HUES48 (cell line): ENCODE results near the gene SCLY.

Experiments used
- H3K27ac ChIP-seq: one replicate; pipeline ENCODE4 v1.7.0; 2013; ENCODE audit warnings: low read depth, low read length, inconsistent platforms
- H3K27me3 ChIP-seq: 2 replicates; pipeline ENCODE4 v1.6.1; 2013; ENCODE audit warnings: mild to moderate bottlenecking, low read length; ENCODE audit not compliant: control insufficient read depth, insufficient read depth
- H3K36me3 ChIP-seq: 2 replicates; pipeline ENCODE4 v1.6.1; 2013; ENCODE audit warnings: low read length; ENCODE audit not compliant: control insufficient read depth, insufficient read depth
- H3K4me1 ChIP-seq: 2 replicates; pipeline ENCODE4 v1.6.1; 2013; ENCODE audit warnings: mild to moderate bottlenecking, low read length; ENCODE audit not compliant: control insufficient read depth, insufficient read depth
- H3K4me3 ChIP-seq: 2 replicates; pipeline ENCODE4 v1.5.1; 2013; ENCODE audit warnings: mild to moderate bottlenecking, low read depth, low read length
- H3K9ac ChIP-seq: 2 replicates; pipeline ENCODE4 v1.6.1; 2013; ENCODE audit warnings: mild to moderate bottlenecking, low read depth, low read length, moderate library complexity
- H3K9me3 ChIP-seq: 2 replicates; pipeline ENCODE4 v1.6.1; 2013; ENCODE audit warnings: low read length; ENCODE audit not compliant: control insufficient read depth, insufficient read depth

The SCLY gene

GRCh38 chr2:238139196-238140039 is 78.6 kb downstream of the SCLY start:
- Histone ChIP-seq H3K9me3 (no peaks in the 10 kb centered on the region), H3K9ac (no peak overlapping the region), H3K27me3 (no peaks in the 10 kb centered on the region), H3K27ac (no peak overlapping the region), H3K36me3 (no peaks in the 10 kb centered on the region), H3K4me1 (no peaks in the 10 kb centered on the region), H3K4me3 (no peak overlapping the region)

- Histone ChIP-seq H3K4me3 (no peak overlapping the region), H3K27ac (no peak overlapping the region), H3K9ac (no peak overlapping the region), H3K36me3 (no peaks in the 10 kb centered on the region), H3K9me3 (no peaks in the 10 kb centered on the region), H3K4me1 (no peaks in the 10 kb centered on the region), H3K27me3 (no peaks in the 10 kb centered on the region)
Measured at GRCh38 chr2:238140040-238140439, 79.2 kb downstream of the SCLY start.

GRCh38 chr2:238140721-238141540 is 80.1 kb downstream of the SCLY start:
- no peaks in the 10 kb centered on the region for H3K9me3 ChIP-seq
- H3K9ac ChIP-seq, result no peak overlapping the region
- no peak overlapping the region for H3K4me3 ChIP-seq
- H3K4me1 ChIP-seq, result no peaks in the 10 kb centered on the region
- H3K27me3 ChIP-seq, result no peaks in the 10 kb centered on the region
- no peak overlapping the region for H3K27ac ChIP-seq
- H3K36me3 ChIP-seq, result no peaks in the 10 kb centered on the region

GRCh38 chr2:238141541-238142318 is 80.9 kb downstream of the SCLY start:
- no peak overlapping the region for H3K9ac ChIP-seq
- no peaks in the 10 kb centered on the region for H3K27me3 ChIP-seq
- H3K27ac ChIP-seq, result no peak overlapping the region
- no peak overlapping the region for H3K4me3 ChIP-seq
- H3K36me3 ChIP-seq, result no peaks in the 10 kb centered on the region
- no peaks in the 10 kb centered on the region for H3K9me3 ChIP-seq
- no peaks in the 10 kb centered on the region for H3K4me1 ChIP-seq

- Histone ChIP-seq H3K4me1 (no peaks in the 10 kb centered on the region), H3K9ac (no peak overlapping the region)
Measured at GRCh38 chr2:238142382-238143205, 81.8 kb downstream of the SCLY start.

GRCh38 chr2:238143239-238143951 is 82.6 kb downstream of the SCLY start:
- no peaks in the 10 kb centered on the region for H3K4me1 ChIP-seq
- H3K36me3 ChIP-seq, result no peaks in the 10 kb centered on the region
- no peaks in the 10 kb centered on the region for H3K9me3 ChIP-seq
- H3K9ac ChIP-seq, result no peak overlapping the region
- H3K27ac ChIP-seq, result no peak overlapping the region
- no peak overlapping the region for H3K4me3 ChIP-seq
- no peaks in the 10 kb centered on the region for H3K27me3 ChIP-seq

More at GRCh38 chr2:238142382-238143205, 81.8 kb downstream of the SCLY start:
- Histone ChIP-seq H3K27me3 (no peaks in the 10 kb centered on the region), H3K9me3 (no peaks in the 10 kb centered on the region), H3K4me3 (no peak overlapping the region), H3K27ac (no peak overlapping the region), H3K36me3 (no peaks in the 10 kb centered on the region)

- Histone ChIP-seq H3K9ac (no peak overlapping the region), H3K4me1 (no peaks in the 10 kb centered on the region), H3K27ac (no peak overlapping the region)
Measured at GRCh38 chr2:238144262-238144661, 83.5 kb downstream of the SCLY start.

GRCh38 chr2:238145046-238145445 is 84.2 kb downstream of the SCLY start:
- H3K36me3 ChIP-seq, result no peaks in the 10 kb centered on the region
- H3K9me3 ChIP-seq, result no peaks in the 10 kb centered on the region
- no peak overlapping the region for H3K27ac ChIP-seq
- H3K27me3 ChIP-seq, result no peaks in the 10 kb centered on the region
- H3K4me1 ChIP-seq, result no peaks in the 10 kb centered on the region
- no peak overlapping the region for H3K9ac ChIP-seq
- H3K4me3 ChIP-seq, result no peak overlapping the region

More at GRCh38 chr2:238144262-238144661, 83.5 kb downstream of the SCLY start:
- Histone ChIP-seq H3K36me3 (no peaks in the 10 kb centered on the region), H3K4me3 (no peak overlapping the region), H3K27me3 (no peaks in the 10 kb centered on the region), H3K9me3 (no peaks in the 10 kb centered on the region)

- Histone ChIP-seq H3K4me1 (no peaks in the 10 kb centered on the region), H3K4me3 (no peak overlapping the region), H3K9ac (no peak overlapping the region), H3K36me3 (no peaks in the 10 kb centered on the region), H3K9me3 (no peaks in the 10 kb centered on the region), H3K27me3 (no peaks in the 10 kb centered on the region), H3K27ac (no peak overlapping the region)
Measured at GRCh38 chr2:238145851-238146250, 85.0 kb downstream of the SCLY start.
